Activated T-helper 9 cell treated with anti-CD3 and anti-CD28 coated beads, Interleukin-2, amount 50 U/mL, for 16 hours (primary cell): Measurements from ENCODE around the gene MTURN.

Source experiments
- DNase-seq: peaks from one replicate; pipeline ENCODE4 v3.0.0-alpha.2; 2020; ENCODE audit warnings: low read depth

The MTURN gene

DNA sequence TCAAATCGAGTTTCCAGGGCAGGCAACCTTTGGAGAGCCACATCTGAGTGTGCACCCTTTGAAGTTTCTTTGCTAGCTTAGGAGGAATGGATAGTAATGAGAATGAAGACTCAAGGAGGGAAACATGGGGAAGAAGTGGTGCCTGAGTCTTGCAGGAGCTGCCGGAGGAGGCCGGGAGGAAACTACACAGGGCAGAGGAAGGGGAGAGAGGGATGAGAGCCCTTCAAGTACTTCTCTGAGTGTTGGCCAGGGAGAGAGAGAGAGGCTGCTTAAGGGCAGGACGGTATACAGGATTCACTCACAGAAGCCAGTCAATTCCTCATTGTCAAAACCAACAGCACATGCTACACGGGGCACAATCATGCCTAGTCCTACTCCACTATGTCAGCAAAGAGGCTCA lies 75.2 kb downstream of the MTURN start:
- DNase-seq, result no peak
